HepG2 (cell line): ENCODE measurements around the gene DHX58. TPM values are rescaled to one million over a fixed set of nuclear protein-coding genes. Genes with fewer than 3 reads are reported as not detected.

Experiments
- ARNT2 ChIP-seq: sonication (generic); formaldehyde crosslinking; IDR thresholded peaks from 2 replicates; pipeline ENCODE4 v1.8.0; 2022; ENCODE audit warnings: mild to moderate bottlenecking, low read depth, missing genetic modification reagents, moderate library complexity
- ATAD3A ChIP-seq: sonication (generic); formaldehyde crosslinking; IDR thresholded peaks from 2 replicates; pipeline ENCODE4 v1.4.0; 2020; ENCODE audit warnings: missing genetic modification reagents
- EED ChIP-seq: sonication (generic); formaldehyde crosslinking; IDR thresholded peaks from 2 replicates; pipeline ENCODE4 v1.5.0; 2020; ENCODE audit warnings: mild to moderate bottlenecking, missing genetic modification reagents
- ELF1 ChIP-seq: sonication (generic); formaldehyde crosslinking; IDR thresholded peaks from 2 replicates; pipeline ENCODE4 v1.4.0; 2020; ENCODE audit warnings: missing genetic modification reagents
- HNRNPK ChIP-seq: fragments of 200-400 bp; formaldehyde crosslinking; IDR thresholded peaks from 2 replicates; pipeline ENCODE4 v1.6.1; 2018; ENCODE audit warnings: low read length, low read depth, moderate library complexity, mild to moderate bottlenecking; ENCODE audit not compliant: poor library complexity, severe bottlenecking
- KDM5B ChIP-seq: sonication (generic); formaldehyde crosslinking; IDR thresholded peaks from 2 replicates; pipeline ENCODE4 v1.4.0; 2020; ENCODE audit warnings: missing genetic modification reagents, mild to moderate bottlenecking, borderline replicate concordance
- KLF16 ChIP-seq, 2 experiments: sonication (generic) in 1 of 2; formaldehyde crosslinking in 1 of 2; IDR thresholded peaks; 2 replicates each; pipeline versions ENCODE4 v1.6.1 to v1.8.0; 2016 to 2023; ENCODE audit warnings: missing genetic modification reagents in 2 of 2, missing compliant biosample characterization in 1 of 2
- MYNN ChIP-seq: sonication (generic); formaldehyde crosslinking; IDR thresholded peaks from 2 replicates; pipeline ENCODE4 v1.4.0; 2020; ENCODE audit warnings: mild to moderate bottlenecking, low read depth, missing genetic modification reagents
- THAP11 ChIP-seq: IDR thresholded peaks from 2 replicates; pipeline ENCODE4 v1.6.1; 2016; ENCODE audit warnings: missing biosample characterization, missing genetic modification reagents
- TSC22D2 ChIP-seq: sonication (generic); formaldehyde crosslinking; IDR thresholded peaks from 2 replicates; pipeline ENCODE4 v1.5.1; 2020; ENCODE audit warnings: missing genetic modification reagents, mild to moderate bottlenecking, borderline replicate concordance
- ZBTB37 ChIP-seq: sonication (generic); formaldehyde crosslinking; IDR thresholded peaks from 2 replicates; pipeline ENCODE4 v1.4.0; 2020; ENCODE audit warnings: mild to moderate bottlenecking, missing genetic modification reagents
- ZNF281 ChIP-seq: sonication (generic); formaldehyde crosslinking; IDR thresholded peaks from 2 replicates; pipeline ENCODE4 v1.4.0; 2020; ENCODE audit warnings: missing genetic modification reagents, borderline replicate concordance
- ZNF512B ChIP-seq: sonication (generic); formaldehyde crosslinking; IDR thresholded peaks from 2 replicates; pipeline ENCODE4 v1.5.1; 2020; ENCODE audit warnings: missing genetic modification reagents, mild to moderate bottlenecking, borderline replicate concordance
- ZNF549 ChIP-seq: sonication (generic); formaldehyde crosslinking; IDR thresholded peaks from 2 replicates; pipeline ENCODE4 v1.5.0; 2020; ENCODE audit warnings: missing genetic modification reagents
- polyA plus RNA-seq, 8 experiments: library from polyadenylated mRNA; depleted of rRNA in 3 of 8; stranded (reverse) in 7 of 8; unstranded in 1 of 8; fragments of >200 nt; fragmentation: Illumina TruSeq in 4 of 8; extraction: Trizol in 4 of 8; gene quantifications; 2 replicates each; pipeline versions ENCODE4 v1.2.1 to v1.2.3, GENCODE V29; 2011 to 2016; ENCODE audit warnings: low read depth in 4 of 8, missing spikeins in 1 of 8, mixed read lengths in 1 of 8; ENCODE audit not compliant: insufficient read depth in 1 of 8
- total RNA-seq, 5 experiments: library from RNA; depleted of rRNA; stranded (reverse); fragments of >200 nt; fragmentation: Illumina TruSeq; extraction: Trizol; gene quantifications; 2 replicates each; pipeline ENCODE4 v1.2.3, GENCODE V29; 2016; ENCODE audit warnings: low read depth in 1 of 5
- TF ChIP-seq, protein P1 (sequence below): sonication (generic); formaldehyde crosslinking; IDR thresholded peaks from 2 replicates; pipeline ENCODE4 v1.4.0; 2020; ENCODE audit warnings: missing genetic modification reagents; ENCODE audit errors: not compliant biosample characterization
- TF ChIP-seq, protein P2 (sequence below): sonication (generic); formaldehyde crosslinking; IDR thresholded peaks from 2 replicates; pipeline ENCODE4 v1.4.0; 2020; ENCODE audit warnings: missing genetic modification reagents

The DHX58 gene
- total and polyA plus RNA-seq, 2 of the 13 experiments (the other 11 are each of a cell fraction or from before 2014, with no cell fraction given), result 6.7 to 7.8 TPM

DNA sequence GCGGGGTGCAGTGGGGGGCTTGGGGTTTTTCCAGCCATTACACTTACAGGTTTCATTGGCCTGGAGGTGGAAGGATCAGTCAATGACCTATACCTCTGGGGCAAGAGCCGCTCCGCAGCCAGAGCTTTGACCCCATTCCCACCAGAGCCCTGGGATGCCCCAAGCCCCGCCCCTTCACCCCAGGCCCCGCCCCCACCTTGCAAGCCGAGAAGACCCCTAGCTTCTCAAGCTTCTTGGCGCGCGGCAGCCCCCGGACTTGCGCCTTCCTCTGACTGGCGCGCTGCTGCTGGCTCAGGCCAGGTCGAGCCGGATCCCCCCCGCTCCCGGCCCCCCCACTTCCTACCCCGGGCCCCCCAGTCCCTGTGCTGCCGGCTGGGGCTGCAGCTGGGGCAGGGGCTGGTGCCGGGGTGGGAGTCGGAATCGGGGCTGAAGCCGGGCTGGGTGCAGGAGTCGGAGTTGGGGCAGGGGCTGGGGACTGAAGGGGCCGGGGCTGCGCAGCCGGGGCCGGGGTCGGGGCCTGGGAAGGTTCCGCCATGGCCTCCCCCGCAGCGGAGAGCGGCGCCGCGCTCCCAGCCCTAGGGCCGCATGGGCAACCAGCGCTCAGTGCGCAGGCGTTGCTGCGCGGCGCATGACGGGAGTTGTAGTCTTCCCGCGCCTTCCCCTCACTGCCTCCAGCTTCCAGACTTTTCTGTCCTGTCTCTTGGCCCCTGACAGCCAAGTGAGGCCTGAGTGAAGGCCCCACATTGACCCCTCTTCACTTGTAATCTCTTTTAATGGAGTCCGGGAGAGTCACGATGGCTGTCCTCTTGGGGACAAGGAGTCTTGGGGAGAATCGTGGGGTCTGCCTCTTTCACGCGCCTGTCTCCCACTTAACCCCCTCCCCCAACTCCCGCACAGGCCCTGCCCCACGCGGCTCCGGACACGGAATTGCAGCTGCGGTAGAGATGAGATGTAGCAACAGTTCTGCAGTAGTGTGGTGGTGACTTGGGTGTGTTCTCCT is 8.6 kb upstream of the DHX58 start, which contains the start of gene KAT2A (continued):
- TF ChIP-seq ZNF512B (CRISPR knock-in tag) (no peak), ARNT2 (peak; percentile 50; the same call in 1 of the 2 replicates), HNRNPK (peak; percentile 63), ZNF549 (CRISPR knock-in tag) (no peak), MYNN (peak; percentile 59; the same call in 1 of the 2 replicates), ZNF281 (CRISPR knock-in tag) (no peak), TSC22D2 (peak; percentile 38; the same call in 1 of the 2 replicates), EED (CRISPR knock-in tag) (no peak), ELF1 (CRISPR knock-in tag) (peak; percentile 42; the same call in 1 of the 2 replicates), THAP11 (CRISPR knock-in tag) (peak; percentile 99), ZBTB37 (CRISPR knock-in tag) (no peak), KDM5B (0 out of 2 replicates have a peak, but pooled peaks have one; percentile 36), KLF16 (CRISPR knock-in tag; IDR thresholded peaks at IDR 0.05) (0 out of 4 replicates have a peak, but pooled peaks of 1 of the 2 experiments have one; percentile 24), ATAD3A (CRISPR knock-in tag) (no peak)
- TF ChIP-seq, protein P1, sequence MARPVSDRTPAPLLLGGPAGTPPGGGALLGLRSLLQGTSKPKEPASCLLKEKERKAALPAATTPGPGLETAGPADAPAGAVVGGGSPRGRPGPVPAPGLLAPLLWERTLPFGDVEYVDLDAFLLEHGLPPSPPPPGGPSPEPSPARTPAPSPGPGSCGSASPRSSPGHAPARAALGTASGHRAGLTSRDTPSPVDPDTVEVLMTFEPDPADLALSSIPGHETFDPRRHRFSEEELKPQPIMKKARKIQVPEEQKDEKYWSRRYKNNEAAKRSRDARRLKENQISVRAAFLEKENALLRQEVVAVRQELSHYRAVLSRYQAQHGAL, result no peak
- TF ChIP-seq, protein P2, sequence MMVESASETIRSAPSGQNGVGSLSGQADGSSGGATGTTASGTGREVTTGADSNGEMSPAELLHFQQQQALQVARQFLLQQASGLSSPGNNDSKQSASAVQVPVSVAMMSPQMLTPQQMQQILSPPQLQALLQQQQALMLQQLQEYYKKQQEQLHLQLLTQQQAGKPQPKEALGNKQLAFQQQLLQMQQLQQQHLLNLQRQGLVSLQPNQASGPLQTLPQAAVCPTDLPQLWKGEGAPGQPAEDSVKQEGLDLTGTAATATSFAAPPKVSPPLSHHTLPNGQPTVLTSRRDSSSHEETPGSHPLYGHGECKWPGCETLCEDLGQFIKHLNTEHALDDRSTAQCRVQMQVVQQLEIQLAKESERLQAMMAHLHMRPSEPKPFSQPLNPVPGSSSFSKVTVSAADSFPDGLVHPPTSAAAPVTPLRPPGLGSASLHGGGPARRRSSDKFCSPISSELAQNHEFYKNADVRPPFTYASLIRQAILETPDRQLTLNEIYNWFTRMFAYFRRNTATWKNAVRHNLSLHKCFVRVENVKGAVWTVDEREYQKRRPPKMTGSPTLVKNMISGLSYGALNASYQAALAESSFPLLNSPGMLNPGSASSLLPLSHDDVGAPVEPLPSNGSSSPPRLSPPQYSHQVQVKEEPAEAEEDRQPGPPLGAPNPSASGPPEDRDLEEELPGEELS (CRISPR knock-in tag), result 0 out of 2 replicates have a peak, but pooled peaks have one; percentile 22
